GM21515 (cell line): ENCODE results near the gene GGTA1.

ENCODE experiments used
- ATAC-seq: cut with Tn5 transposase; IDR thresholded peaks from one replicate; pipeline ENCODE4 v1.9.1; 2021; ENCODE audit not compliant: unreplicated experiment

The GGTA1 gene

GRCh38 chr9:121411993-121412392 lies 87.7 kb downstream of the GGTA1 start:
- ATAC-seq: no peak

GRCh38 chr9:121405899-121406298 lies 93.7 kb downstream of the GGTA1 start:
- ATAC-seq: no peak
